NOMO-1 treated with dmso at 0.1 percent for 144 hours (cell line): ENCODE results near the gene DNAJB2.

ENCODE experiments used
- DNase-seq: peaks from one replicate; lab custom pipeline; 2025; ENCODE audit not compliant: unreplicated experiment; lab: John Stamatoyannopoulos, UW

DNAJB2 gene

GRCh38 chr2:219279151-219279915 lies at the start of gene DNAJB2:
Gene DNAJB2, plus strand, starts transcription at chr2:219279366. Its CDS starts 468 bp downstream, at chr2:219279834.
- DNase-seq = peak; percentile 98

- peak; percentile 42 for DNase-seq
These were observed 49.1 kb upstream of the DNAJB2 start for GRCh38 chr2:219230059-219230540.

- DNase-seq = no peak
These were observed 44.8 kb upstream of the DNAJB2 start for GRCh38 chr2:219234331-219234730.

- peak; percentile 51 for DNase-seq
These were observed 35.8 kb upstream of the DNAJB2 start for GRCh38 chr2:219243291-219243761.

- DNase-seq = no peak
These were observed 34.4 kb upstream of the DNAJB2 start for GRCh38 chr2:219244789-219245147.

GRCh38 chr2:219245148-219245898 lies 33.8 kb upstream of the DNAJB2 start, which contains the start of the genes GLB1L and STK16:
Gene GLB1L, minus strand, starts transcription at chr2:219245444. Its CDS starts 1,871 bp downstream, at chr2:219243573.
Gene STK16, plus strand, starts transcription at chr2:219245479. Its CDS starts 521 bp downstream, at chr2:219246000.
- peak; percentile 75 for DNase-seq

- no peak for DNase-seq
These were observed 33.3 kb upstream of the DNAJB2 start for GRCh38 chr2:219245899-219246230.

- DNase-seq = no peak
These were observed 32.6 kb upstream of the DNAJB2 start for GRCh38 chr2:219246559-219246958.

- DNase-seq = no peak
These were observed 31.2 kb upstream of the DNAJB2 start for GRCh38 chr2:219247678-219248642.

- DNase-seq = no peak
These were observed 30.3 kb upstream of the DNAJB2 start for GRCh38 chr2:219248845-219249202.

- DNase-seq = peak; percentile 66
These were observed 29.8 kb upstream of the DNAJB2 start for GRCh38 chr2:219249203-219249980.

- DNase-seq = peak; percentile 54
These were observed 29.0 kb upstream of the DNAJB2 start for GRCh38 chr2:219250049-219250781.

GRCh38 chr2:219251656-219252055 lies 27.5 kb upstream of the DNAJB2 start:
- DNase-seq = no peak

GRCh38 chr2:219252084-219252483 lies 27.1 kb upstream of the DNAJB2 start:
- DNase-seq = no peak

GRCh38 chr2:219252570-219252899 lies 26.6 kb upstream of the DNAJB2 start:
- DNase-seq = no peak

GRCh38 chr2:219252900-219253752 lies 26.0 kb upstream of the DNAJB2 start, which contains the start of gene TUBA4B:
Gene TUBA4B, plus strand, starts transcription at chr2:219253243. Its CDS starts 165 bp downstream, at chr2:219253408.
- peak; percentile 43 for DNase-seq

- DNase-seq = peak; percentile 49
These were observed 25.2 kb upstream of the DNAJB2 start, which contains the start of gene TUBA4A for GRCh38 chr2:219253753-219254589. Gene TUBA4A, minus strand, starts transcription at chr2:219253918. Its CDS starts 60 bp downstream, at chr2:219253858.
